Measurements from ENCODE around the gene TSPAN18. TPM values are rescaled to one million over a fixed set of nuclear protein-coding genes. Genes with fewer than 3 reads are reported as not detected.

Gene TSPAN18
- total RNA-seq, 1 experiment from 2014 or later, result not detected

- H3K9ac ChIP-seq (ENCODE audit: low read length), result no peak overlapping the region
- no peaks in the 10 kb centered on the region for H3K4me1 ChIP-seq (ENCODE audit: insufficient read depth, low read length)
- no peak overlapping the region for H3K4me2 ChIP-seq (ENCODE audit: low read length)
- H3K36me3 ChIP-seq (ENCODE audit: low read depth, low read length), result no peaks in the 10 kb centered on the region
- intact Hi-C loops (cut with micrococcal nuclease), result no loop called here
- H3F3A ChIP-seq (ENCODE audit: low read length, unreplicated experiment), result no peaks in the 10 kb centered on the region
- H3K27ac ChIP-seq (ENCODE audit: low read length), result no peak overlapping the region
- ATAC-seq (no peak), DNase-seq (no peak)
- H2AFZ ChIP-seq (ENCODE audit: low read length), result no peak overlapping the region
- H3K27me3 ChIP-seq (ENCODE audit: low read length), result peaks cover 31% of the 10 kb centered on the region
- H3K9me2 ChIP-seq (replicated peaks; ENCODE audit: low read length), result no peaks in the 10 kb centered on the region
- ChIA-PET CTCF (no interaction called here), POLR2A (ENCODE audit: unreplicated experiment) (no interaction called here)
- H3K79me2 ChIP-seq (ENCODE audit: low read length), result no peaks in the 10 kb centered on the region
- no peaks in the 10 kb centered on the region for H3K9me3 ChIP-seq (ENCODE audit: low read length)
- H3K4me3 ChIP-seq (ENCODE audit: low read length), result no peak overlapping the region
- TF ChIP-seq EZH2 (IDR thresholded peaks at IDR 0.05; ENCODE audit: low read length, unreplicated experiment), result no peak
- no peak for TF ChIP-seq EZH2phosphoT487 (IDR thresholded peaks at IDR 0.05; ENCODE audit: borderline replicate concordance, low read length)
- TF ChIP-seq CTCF (conservative IDR thresholded peaks at IDR 0.05; ENCODE audit: low read depth, low read length), result no peak
- BruUV-seq (replicated peaks), result no TSS peak
- H4K20me1 ChIP-seq (ENCODE audit: low read length), result no peaks in the 10 kb centered on the region
Measured at GRCh38 chr11:44774108-44774507, 47.3 kb downstream of the TSPAN18 start.

- TF ChIP-seq EZH2phosphoT487 (IDR thresholded peaks at IDR 0.05; ENCODE audit: borderline replicate concordance, low read length) (no peak), EZH2 (IDR thresholded peaks at IDR 0.05; ENCODE audit: low read length, unreplicated experiment) (no peak), CTCF (conservative IDR thresholded peaks at IDR 0.05; ENCODE audit: low read depth, low read length) (no peak)
- H3K79me2 ChIP-seq (ENCODE audit: low read length), result no peaks in the 10 kb centered on the region
- POLR2A ChIA-PET (ENCODE audit: unreplicated experiment), result no interaction called here
Measured at GRCh38 chr11:44774731-44775130, 48.0 kb downstream of the TSPAN18 start.

GRCh38 chr11:44775366-44775984 is 48.7 kb downstream of the TSPAN18 start:
- peak; percentile 64 for DNase-seq
- H3K9ac ChIP-seq (ENCODE audit: low read length), result no peak overlapping the region
- ChIA-PET POLR2A (ENCODE audit: unreplicated experiment) (no interaction called here), CTCF (no interaction called here)
- H3K9me3 ChIP-seq (ENCODE audit: low read length), result no peaks in the 10 kb centered on the region
- peak; percentile 63 for ATAC-seq
- no peaks in the 10 kb centered on the region for H4K20me1 ChIP-seq (ENCODE audit: low read length)
- no peaks in the 10 kb centered on the region for H3K9me2 ChIP-seq (replicated peaks; ENCODE audit: low read length)
- intact Hi-C loops (cut with micrococcal nuclease), result no loop called here
- H3F3A ChIP-seq (ENCODE audit: low read length, unreplicated experiment), result no peaks in the 10 kb centered on the region
- no peaks in the 10 kb centered on the region for H3K4me1 ChIP-seq (ENCODE audit: insufficient read depth, low read length)
- TF ChIP-seq EZH2 (IDR thresholded peaks at IDR 0.05; ENCODE audit: low read length, unreplicated experiment), result no peak
- peak; percentile 84 for TF ChIP-seq CTCF (conservative IDR thresholded peaks at IDR 0.05; ENCODE audit: low read depth, low read length)
- H3K79me2 ChIP-seq (ENCODE audit: low read length), result no peaks in the 10 kb centered on the region
- BruUV-seq (replicated peaks), result no TSS peak
- no peak overlapping the region for H3K4me2 ChIP-seq (ENCODE audit: low read length)
- no peaks in the 10 kb centered on the region for H3K36me3 ChIP-seq (ENCODE audit: low read depth, low read length)
- H3K27ac ChIP-seq (ENCODE audit: low read length), result no peak overlapping the region
- H3K27me3 ChIP-seq (ENCODE audit: low read length), result peaks cover 31% of the 10 kb centered on the region
- no peak overlapping the region for H3K4me3 ChIP-seq (ENCODE audit: low read length)
- no peak overlapping the region for H2AFZ ChIP-seq (ENCODE audit: low read length)

More at GRCh38 chr11:44774731-44775130, 48.0 kb downstream of the TSPAN18 start:
- no peaks in the 10 kb centered on the region for H3K9me2 ChIP-seq (replicated peaks; ENCODE audit: low read length)
- intact Hi-C loops (cut with micrococcal nuclease), result no loop called here
- H3K9me3 ChIP-seq (ENCODE audit: low read length), result no peaks in the 10 kb centered on the region
- H2AFZ ChIP-seq (ENCODE audit: low read length), result no peak overlapping the region
- H3K9ac ChIP-seq (ENCODE audit: low read length), result no peak overlapping the region
- CTCF ChIA-PET, result no interaction called here
- H3K36me3 ChIP-seq (ENCODE audit: low read depth, low read length), result no peaks in the 10 kb centered on the region
- no TSS peak for BruUV-seq (replicated peaks)
- H3F3A ChIP-seq (ENCODE audit: low read length, unreplicated experiment), result no peaks in the 10 kb centered on the region
- no peak overlapping the region for H3K27ac ChIP-seq (ENCODE audit: low read length)
- H3K4me1 ChIP-seq (ENCODE audit: insufficient read depth, low read length), result no peaks in the 10 kb centered on the region
- peaks cover 31% of the 10 kb centered on the region for H3K27me3 ChIP-seq (ENCODE audit: low read length)
- DNase-seq (no peak), ATAC-seq (no peak)
- no peak overlapping the region for H3K4me3 ChIP-seq (ENCODE audit: low read length)
- no peak overlapping the region for H3K4me2 ChIP-seq (ENCODE audit: low read length)
- no peaks in the 10 kb centered on the region for H4K20me1 ChIP-seq (ENCODE audit: low read length)
